HL-60 (cell line): Measurements from ENCODE around the gene ZNF277.
"Not testable (repeated sequence)": the region's sequence is repeated elsewhere in the genome, so short reads cannot be mapped to it uniquely, and the experiment has no call there.

Experiments used
- DNase-seq, 2 experiments: peaks; one replicate each; pipeline ENCODE4 v3.0.0-alpha.2; 2010 to 2020; ENCODE audit warnings: low read depth in 1 of 2, low spot score in 1 of 2
- H3K27ac ChIP-seq: fragments of 250-450 bp; sonication (Bioruptor Pico); replicated peaks from 2 replicates; pipeline ENCODE4 v1.5.1; 2020; ENCODE audit warnings: mild to moderate bottlenecking, moderate library complexity
- H3K27me3 ChIP-seq: fragments of 250-450 bp; sonication (Bioruptor Pico); 2 replicates; pipeline ENCODE4 v1.5.1; 2021; ENCODE audit warnings: mild to moderate bottlenecking, moderate library complexity; ENCODE audit not compliant: insufficient read depth, poor library complexity, severe bottlenecking
- H3K4me3 ChIP-seq: replicated peaks from 2 replicates; pipeline ENCODE4 v1.5.1; 2011; ENCODE audit warnings: mild to moderate bottlenecking, control low read depth, low read length; ENCODE audit not compliant: insufficient read depth
- CTCF ChIP-seq: IDR thresholded peaks from one replicate; pipeline ENCODE4 v1.5.1; 2011; ENCODE audit warnings: low read length, control low read depth, inconsistent platforms; ENCODE audit not compliant: insufficient read depth
- GABPA ChIP-seq: IDR thresholded peaks from 2 replicates; pipeline ENCODE4 v1.6.1; 2012; ENCODE audit warnings: low read depth
- POLR2AphosphoS5 ChIP-seq: IDR thresholded peaks from 2 replicates; pipeline ENCODE4 v1.6.1; 2012; ENCODE audit warnings: low read depth
- REST ChIP-seq: IDR thresholded peaks from 2 replicates; pipeline ENCODE4 v1.6.1; 2012; ENCODE audit warnings: low read depth; ENCODE audit not compliant: insufficient replicate concordance
- SPI1 ChIP-seq: IDR thresholded peaks from 2 replicates; pipeline ENCODE4 v1.6.1; 2012; ENCODE audit warnings: low read depth, mild to moderate bottlenecking, borderline replicate concordance

The ZNF277 gene

GRCh38 chr7:112248598-112248997, 42.1 kb downstream of the ZNF277 start:
- no peak for DNase-seq
- Histone ChIP-seq H3K27me3 (no peaks in the 10 kb centered on the region), H3K27ac (no peak overlapping the region), H3K4me3 (no peak overlapping the region)
- TF ChIP-seq CTCF (no peak), REST (no peak), POLR2AphosphoS5 (no peak), SPI1 (no peak), GABPA (no peak)

GRCh38 chr7:112249967-112250366, 43.5 kb downstream of the ZNF277 start:
- not testable (repeated sequence) for H3K4me3 ChIP-seq, DNase-seq, H3K27ac ChIP-seq

GRCh38 chr7:112252141-112252540, 45.6 kb downstream of the ZNF277 start:
- Histone ChIP-seq H3K4me3 (no peak overlapping the region), H3K27ac (no peak overlapping the region), H3K27me3 (no peaks in the 10 kb centered on the region)
- DNase-seq = no peak
- TF ChIP-seq POLR2AphosphoS5 (no peak), REST (no peak), CTCF (no peak), GABPA (no peak), SPI1 (no peak)

More at GRCh38 chr7:112249967-112250366, 43.5 kb downstream of the ZNF277 start:
- H3K27me3 ChIP-seq = not testable (repeated sequence)

- TF ChIP-seq GABPA (no peak), SPI1 (no peak), CTCF (no peak), POLR2AphosphoS5 (no peak), REST (no peak)
- no peak overlapping the region for H3K4me3 ChIP-seq
- DNase-seq = no peak
- H3K27ac ChIP-seq = no peak overlapping the region
- no peaks in the 10 kb centered on the region for H3K27me3 ChIP-seq
These were observed 46.2 kb downstream of the ZNF277 start for GRCh38 chr7:112252691-112253090.
